HUDEP-2 (cell line): ENCODE measurements around the gene NLRP7.
"Not testable (repeated sequence)": the region's sequence is repeated elsewhere in the genome, so short reads cannot be mapped to it uniquely, and the experiment has no call there.

ENCODE experiments used
- DNase-seq, 76 experiments: peaks; one replicate each; lab custom pipeline; 2025; ENCODE audit not compliant: unreplicated experiment in 76 of 76; lab: John Stamatoyannopoulos, UW

NLRP7 gene

DNA sequence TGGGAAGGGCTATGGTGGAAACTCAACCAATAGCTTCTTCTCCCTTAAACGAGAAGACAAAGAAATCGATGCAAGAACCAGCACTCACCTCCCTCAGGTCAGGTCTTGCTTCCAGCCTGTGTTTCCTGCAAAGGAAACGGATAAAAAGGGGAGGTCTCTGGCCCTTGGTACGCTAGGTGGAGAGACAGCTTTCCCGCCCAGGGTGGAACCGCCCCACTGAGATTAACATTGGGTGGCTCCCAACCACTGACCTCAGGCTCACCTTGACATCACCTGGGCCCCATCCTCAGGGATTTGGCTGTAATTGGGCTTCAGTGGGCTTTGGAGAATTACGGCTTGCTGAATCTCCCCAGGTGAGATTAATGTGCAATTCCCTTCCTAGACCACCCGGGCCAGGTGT lies at the start of gene NLRP7:
Gene NLRP7, minus strand, starts transcription at position 150 of the 400 bp plus-strand sequence.
- no peak for DNase-seq

DNA sequence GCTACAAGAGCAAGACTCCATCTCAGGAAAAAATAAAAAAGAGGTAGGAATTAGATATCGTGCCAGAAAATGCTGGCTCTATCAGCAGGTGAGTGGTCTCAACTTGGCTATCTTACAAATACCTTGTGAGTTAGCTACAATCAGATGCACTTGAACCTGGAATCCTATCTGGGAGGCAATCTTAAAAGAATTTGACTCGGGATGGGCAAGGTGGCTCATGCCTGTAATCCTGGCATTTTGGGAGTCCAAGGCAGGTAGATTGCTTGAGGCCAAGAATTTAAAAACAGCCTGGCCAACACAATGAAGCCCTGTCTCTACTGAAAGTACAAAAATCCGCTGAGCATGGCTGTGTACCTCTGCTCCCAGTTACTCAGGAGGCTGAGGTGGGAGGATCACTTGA lies 48.2 kb upstream of the NLRP7 start:
- no peak for DNase-seq

DNA sequence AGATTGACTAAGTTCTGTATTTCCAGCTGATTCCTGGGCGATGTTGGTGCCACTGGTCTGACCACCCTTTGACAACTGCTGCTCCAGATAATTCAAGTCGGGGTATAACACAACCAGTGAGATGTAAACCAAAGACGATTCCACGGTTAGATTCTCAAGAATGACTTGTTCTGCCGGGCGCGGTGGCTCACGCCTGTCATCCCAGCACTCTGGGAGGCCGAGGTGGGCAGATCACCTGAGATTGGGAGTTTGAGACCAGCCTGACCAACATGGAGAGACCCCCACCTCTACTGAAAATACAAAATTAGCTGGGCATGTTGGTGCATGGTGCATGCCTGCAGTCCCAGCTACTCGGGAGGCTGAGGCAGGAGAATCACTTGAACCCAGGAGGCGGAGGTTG lies 42.2 kb upstream of the NLRP7 start:
- DNase-seq = not testable (repeated sequence)

DNA sequence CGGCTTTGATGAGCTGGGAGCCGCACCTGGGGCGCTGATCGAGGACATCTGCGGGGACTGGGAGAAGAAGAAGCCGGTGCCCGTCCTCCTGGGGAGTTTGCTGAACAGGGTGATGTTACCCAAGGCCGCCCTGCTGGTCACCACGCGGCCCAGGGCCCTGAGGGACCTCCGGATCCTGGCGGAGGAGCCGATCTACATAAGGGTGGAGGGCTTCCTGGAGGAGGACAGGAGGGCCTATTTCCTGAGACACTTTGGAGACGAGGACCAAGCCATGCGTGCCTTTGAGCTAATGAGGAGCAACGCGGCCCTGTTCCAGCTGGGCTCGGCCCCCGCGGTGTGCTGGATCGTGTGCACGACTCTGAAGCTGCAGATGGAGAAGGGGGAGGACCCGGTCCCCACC lies 35.2 kb upstream of the NLRP7 start:
- DNase-seq = not testable (repeated sequence)

DNA sequence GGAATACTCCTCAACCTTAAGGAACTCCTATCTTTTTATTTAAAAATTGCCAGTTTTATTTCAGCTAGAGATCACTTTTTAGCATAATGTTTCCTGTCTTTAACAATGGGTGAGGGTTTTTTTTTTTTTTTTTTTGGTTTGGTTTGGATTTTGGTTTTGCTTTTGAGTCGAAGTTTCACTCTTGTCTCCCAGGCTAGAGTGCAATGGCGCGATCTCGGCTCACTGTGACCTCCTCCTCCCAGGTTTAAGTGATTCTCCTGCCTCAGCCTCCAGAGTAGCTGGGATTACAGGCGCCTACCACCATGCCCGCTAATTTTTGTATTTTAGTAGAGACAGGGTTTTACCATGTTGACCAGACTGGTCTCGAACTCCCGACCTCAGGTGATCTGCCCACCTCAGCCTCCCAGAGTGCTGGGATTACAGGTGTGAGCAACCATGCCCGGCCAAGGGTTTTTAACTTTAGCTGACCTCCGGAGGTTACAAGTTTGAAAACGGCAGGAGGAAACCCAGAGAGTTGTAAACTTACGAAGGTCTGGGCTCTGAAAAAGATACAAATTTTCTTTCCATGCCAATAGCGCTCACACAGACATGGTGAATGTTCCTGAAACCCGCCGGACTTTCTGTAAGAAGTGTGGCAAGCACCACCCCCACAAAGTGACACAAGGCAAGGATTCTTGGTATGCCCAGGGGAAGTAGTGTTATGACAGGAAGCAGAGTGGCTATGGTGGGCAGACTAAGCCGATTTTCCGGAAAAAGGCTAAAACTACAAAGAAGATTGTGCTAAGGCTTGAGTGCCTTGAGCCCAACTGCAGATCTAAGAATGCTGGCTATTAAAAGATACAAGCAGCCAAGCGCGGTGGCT lies 26.1 kb upstream of the NLRP7 start:
- DNase-seq = not testable (repeated sequence)

DNA sequence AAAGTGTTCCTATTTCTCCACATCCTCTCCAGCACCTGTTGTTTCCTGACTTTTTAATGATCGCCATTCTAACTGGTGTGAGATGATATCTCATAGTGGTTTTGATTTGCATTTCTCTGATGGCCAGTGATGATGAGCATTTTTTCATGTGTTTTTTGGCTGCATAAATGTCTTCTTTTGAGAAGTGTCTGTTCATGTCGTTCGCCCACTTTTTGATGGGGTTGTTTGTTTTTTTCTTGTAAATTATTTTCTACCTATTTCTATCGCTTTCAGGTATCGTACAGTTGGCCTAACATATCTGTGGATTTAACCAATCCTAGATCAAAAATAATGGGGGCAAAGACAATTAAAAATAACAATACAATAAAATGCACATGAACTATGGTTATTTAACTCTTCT lies 24.1 kb upstream of the NLRP7 start:
- DNase-seq = not testable (repeated sequence)

DNA sequence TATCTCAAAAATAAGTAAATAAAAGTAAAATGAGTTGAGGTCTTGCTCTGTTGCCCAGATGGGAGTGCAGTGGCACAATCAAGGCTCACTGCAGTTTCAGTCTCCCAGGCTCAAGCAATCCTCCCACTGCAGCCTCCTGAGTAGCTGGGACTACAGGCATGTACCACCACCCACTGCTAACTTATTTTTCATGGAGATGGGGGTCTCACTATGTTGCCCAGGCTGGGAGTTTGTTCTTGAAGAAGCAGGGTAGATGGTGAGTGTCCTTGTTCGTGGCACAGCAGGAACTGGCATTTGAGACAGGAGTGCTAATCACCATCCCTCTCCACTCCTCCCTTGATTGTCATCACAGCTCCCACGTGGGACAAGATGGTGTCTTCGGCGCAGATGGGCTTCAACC lies 22.3 kb upstream of the NLRP7 start:
- DNase-seq = no peak

DNA sequence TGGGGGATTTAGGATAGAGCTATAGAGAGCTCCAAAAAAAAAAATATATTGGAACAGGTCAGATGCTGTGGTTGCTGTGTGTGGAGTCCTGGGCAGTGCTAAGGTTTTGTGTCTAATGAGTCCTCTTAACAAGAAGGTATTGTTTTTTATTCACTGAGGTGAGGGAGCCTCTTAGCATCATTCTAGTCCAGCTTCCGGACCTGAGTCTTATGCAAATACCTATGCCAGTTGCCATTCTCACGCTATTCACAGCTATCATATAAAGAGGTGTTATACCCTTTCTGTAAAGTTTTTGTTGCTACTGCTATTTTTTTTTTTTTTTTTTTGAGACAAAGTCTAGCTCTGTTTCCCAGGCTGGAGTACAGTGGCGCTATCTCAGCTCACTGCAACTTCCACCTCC lies 20.3 kb upstream of the NLRP7 start:
- no peak for DNase-seq

DNA sequence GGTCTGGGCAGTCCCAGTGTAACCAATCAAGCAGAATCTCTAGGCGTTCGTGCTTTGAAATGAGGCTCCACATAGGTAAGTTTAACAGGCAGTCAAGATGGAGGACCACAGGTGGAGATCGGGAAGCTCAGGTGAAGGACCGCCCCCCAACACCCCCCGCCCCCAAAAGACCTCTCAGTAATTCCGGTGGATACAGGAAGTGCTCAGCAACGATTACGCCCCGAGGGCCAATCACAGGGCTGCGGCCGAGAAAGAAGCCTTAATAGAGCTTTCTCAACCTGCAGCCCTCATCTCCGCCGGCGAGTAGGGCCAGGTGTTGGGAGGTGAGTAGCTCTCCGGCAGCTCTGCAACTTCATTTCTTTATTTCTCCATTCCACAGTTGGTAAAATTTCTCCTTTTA lies 17.7 kb upstream of the NLRP7 start:
- not testable (repeated sequence) for DNase-seq

DNA sequence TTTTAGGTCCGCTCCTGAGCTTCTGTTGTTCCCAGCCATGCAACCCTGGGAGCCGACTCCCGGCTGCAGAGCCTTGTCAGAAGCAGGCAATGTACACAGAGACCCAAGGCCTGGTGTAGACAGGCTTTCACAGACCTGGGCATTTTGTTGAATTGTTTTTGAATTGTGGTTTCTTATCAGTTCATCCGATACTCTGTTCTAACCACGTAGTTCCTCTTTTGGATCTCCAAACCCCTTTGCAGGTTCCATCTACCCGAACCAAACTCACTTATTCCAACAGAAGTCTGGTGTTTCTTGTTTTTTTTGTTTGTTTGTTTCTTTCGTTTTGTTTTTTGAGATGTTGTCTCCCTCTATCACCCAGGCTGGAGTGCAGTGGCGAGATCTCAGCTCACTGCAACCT lies 12.5 kb upstream of the NLRP7 start:
- peak in 32 of 76 experiments; percentile 3 to 67 (median 29) for DNase-seq

DNA sequence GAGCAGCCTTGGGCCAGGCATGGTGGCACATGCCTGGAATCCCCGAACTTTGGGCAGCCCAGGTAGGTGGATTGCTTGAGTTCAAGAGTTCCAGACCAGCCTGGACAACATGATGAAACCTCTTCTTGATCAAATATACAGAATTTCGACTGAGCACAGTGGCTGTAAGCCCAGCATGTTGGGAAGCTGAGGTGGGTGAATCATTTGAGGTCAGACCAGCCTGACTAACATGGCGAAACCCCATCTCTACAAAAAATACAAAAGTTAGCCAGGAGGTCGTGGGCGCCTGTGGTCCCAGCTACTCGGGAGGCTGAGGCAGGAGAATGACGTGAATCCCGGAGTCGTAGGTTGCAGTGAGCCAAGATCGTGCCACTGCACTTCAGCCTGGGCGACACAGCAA lies 8.0 kb upstream of the NLRP7 start:
- DNase-seq = no peak

DNA sequence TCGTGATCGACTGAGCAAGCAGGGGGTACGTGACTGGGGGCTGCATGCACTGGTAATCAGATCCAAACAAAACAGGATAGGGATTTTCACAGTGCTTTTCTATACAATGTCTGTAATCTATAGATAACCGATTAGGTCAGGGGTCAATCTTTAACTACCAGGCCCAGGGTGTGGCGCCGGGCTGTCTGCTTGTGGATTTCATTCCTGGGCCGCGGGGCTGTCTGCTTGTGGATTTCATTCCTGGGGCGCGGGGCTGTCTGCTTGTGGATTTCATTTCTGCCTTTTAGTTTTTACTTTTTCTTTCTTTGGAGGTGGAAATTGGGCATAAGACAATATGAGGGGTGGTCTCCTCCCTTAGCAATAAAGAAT lies 6.0 kb upstream of the NLRP7 start:
- not testable (repeated sequence) for DNase-seq

DNA sequence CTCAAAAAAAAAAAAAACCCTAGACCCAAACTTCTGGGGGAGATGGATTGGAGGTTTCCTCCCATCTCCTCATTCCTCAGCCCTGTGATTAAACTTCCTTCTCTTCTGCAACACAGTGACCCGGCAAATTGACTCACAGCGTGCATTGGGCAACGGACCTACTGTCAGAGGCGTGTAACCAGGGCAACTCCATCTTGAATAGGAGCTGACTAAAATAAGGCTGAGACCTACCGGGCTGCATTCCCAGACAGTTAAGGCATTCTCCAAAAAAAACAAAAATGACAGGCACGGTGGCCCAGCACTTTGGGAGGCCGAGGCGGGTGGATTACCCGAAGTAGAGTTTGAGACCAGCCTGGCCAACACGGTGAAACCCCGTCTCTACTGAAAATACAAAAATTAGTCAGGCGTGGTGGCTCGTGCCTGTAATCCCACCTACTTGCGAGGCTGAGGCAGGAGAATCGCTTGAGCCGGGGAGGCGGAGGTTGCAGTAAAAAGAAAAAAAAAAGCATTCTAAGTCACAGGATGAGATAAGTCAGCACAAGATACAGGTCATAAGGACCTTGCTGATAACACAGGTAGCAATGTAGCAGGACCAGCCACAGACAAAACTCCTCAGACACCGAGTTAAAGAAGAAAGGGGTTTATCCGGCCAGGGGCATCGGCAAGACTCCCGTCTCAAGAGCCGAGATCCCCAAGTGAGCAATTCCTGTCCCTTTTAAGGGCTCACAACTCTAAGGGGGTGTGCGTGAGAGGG lies 5.4 kb upstream of the NLRP7 start:
- DNase-seq = no peak

DNA sequence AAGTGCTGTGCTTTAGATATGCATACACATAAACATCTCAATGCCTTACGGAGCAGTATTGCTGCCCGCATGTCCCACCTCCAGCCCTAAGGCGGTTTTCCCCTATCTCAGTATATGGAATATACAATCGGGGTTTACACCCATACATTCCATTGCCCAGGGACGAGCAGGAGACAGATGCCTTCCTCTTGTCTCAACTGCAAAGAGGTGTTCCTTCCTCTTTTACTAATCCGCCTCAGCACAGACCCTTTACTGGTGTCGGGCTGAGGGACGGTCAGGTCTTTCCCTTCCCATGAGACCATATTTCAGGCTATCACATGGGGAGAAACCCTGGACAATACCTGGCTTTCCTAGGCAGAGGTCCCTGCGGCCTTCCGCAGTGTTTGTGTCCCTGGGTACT lies 3.2 kb upstream of the NLRP7 start:
- not testable (repeated sequence) for DNase-seq

DNA sequence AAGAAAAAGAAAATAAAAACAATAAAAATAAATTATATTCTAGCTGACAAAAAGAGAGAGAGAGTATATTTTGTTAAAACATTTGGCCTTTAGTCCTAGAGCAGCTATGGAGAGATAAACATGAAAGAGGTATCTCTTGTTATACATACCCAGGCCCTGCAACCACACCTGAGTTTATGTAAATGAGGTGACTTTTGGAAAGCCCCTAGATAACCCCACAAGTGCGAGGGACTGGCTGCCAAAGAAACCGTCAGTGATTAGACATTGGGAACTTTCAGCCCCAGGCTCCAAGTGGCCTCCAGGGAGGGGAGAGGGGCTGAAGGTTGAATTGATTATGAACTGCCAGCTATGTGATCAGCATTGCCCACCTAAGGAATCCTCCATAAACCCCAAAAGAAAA lies 2.1 kb upstream of the NLRP7 start:
- DNase-seq = no peak

DNA sequence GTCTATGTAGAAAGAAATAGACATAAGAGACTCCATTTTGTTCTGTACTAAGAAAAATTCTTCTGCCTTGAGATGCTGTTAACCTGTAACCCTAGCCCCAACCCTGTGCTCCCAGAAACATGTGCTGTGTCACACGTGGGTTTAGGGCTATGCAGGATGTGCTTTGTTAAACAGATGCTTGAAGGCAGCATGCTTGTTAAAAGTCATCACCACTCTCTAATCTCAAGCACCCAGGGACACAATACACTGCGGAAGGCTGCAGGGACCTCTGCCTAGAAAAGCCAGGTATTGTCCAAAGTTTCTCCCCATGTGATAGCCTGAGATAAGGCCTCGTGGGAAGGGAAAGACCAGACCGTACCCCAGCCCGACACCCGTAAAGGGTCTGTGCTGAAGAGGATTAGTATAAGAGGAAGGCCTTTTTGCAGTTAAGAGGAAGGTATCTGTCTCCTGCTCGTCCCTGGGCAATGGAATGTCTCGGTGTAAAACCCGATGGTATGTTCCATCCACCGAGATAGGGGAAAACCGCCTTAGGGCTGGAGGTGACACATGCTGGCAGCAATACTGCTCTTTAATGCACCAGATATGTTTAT lies 3.5 kb downstream of the NLRP7 start:
- DNase-seq = not testable (repeated sequence)

DNA sequence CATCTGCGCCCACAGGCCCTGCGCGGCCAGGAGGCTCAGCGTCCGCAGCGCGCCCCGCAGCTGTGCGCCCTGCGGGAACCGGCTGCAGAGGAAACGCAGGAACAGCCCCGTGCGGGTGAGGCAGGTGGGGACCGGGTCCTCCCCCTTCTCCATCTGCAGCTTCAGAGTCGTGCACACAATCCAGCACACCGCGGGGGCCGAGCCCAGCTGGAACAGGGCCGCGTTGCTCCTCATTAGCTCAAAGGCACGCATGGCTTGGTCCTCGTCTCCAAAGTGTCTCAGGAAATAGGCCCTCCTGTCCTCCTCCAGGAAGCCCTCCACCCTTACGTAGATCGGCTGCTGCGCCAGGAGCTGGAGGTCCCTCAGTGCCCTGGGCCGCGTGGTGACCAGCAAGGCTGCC lies 7.8 kb downstream of the NLRP7 start:
- not testable (repeated sequence) for DNase-seq

DNA sequence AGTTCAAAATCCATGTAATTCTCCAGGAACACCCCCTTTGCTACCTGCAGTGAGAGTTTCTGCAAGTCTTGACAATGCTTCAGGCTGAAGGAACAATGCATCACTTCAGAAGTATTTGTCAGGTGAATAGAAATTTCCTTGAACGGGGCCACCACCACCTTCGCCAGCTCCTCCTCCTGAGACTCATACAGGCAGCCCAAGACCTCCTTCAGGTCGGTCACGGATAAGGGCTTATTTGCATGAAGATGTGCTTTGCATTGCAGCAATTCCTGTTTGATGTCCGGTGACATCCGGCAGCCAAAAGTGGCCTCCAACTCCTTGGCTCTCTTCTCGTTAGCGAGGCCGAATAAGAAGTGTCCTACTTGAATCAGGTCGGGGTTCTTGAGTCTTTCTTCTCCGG lies 8.4 kb downstream of the NLRP7 start:
- DNase-seq = no peak

DNA sequence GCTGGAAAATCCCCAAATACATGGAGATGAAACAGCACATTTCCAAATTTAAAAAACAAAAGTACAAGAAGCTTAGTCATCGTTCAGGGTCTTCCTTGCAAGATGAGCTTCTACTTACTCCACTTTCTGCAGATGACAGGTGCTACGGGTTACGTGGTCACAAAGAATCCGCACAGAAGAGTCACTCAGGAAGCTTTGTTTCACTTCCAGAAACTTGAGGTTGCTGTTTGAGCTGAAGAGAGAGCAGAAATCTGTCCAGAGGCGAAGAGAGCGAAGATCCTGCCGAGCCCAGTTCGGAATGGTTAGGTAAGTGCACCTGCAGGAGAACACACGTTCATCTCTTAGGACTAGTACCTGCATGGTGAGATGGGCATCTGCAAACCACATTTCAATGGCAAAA lies 9.4 kb downstream of the NLRP7 start:
- no peak for DNase-seq

DNA sequence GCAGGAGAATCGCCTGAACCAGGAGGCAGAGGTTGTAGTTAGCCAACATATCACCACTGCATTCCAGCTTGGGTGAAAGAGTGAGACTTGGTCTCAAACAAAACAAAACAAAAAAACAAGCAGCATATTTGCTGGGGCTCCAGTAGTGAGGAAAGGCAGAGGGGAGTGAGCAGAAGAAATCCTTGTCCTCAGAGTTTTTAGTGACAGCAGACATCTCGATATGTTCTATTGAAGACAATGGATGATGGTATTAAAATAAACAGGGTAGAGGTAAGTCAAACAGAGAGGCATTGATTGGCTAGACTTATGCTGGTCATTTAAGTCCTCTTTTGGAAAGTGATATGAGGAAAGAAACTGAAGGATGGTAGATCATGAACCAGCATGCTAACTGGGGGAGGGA lies 19.0 kb downstream of the NLRP7 start:
- DNase-seq = no peak

DNA sequence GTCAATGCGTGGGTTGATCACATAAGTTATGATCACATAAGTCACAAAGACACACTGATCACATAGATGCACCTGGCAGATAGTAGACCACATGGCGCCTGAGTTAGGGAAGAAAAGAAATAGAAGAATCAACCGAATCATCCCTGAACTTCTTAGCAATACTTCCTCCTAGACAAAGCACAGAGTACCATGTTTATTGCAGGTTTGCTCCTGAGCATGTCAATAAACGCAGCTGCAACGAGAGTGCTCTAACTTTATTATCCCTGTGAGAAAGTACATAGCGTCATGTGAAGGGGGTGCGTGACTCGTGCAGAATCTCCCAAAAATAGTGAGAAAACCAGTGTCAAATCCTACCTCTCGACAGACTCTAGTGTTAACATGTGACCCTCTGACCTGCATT lies 24.1 kb downstream of the NLRP7 start:
- DNase-seq = no peak

DNA sequence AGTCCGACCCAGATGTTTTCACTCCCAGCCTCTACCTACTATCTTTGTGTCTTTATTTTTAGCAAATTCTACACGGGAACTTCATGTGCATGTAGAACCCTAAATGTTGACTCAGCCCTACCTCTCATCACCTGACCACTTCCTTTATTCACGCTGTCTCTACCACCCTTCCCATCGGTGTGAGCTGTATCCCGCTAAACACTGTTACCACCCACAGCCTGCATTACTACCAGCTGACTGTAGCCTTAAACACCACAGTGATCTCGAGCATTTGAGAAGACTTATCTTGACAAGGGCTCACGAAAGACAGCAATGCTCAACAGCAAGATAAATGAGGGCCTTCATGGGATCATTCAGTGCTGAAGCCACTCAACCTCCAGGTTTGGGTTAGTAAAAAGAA lies 26.2 kb downstream of the NLRP7 start:
- no peak for DNase-seq
